NCI-H2171 (cell line): Measurements from ENCODE around the gene ECT2L.
A peak's percentile ranks its signal among the peaks of the same experiment; 100 is the strongest.

Experiments
- DNase-seq: peaks from one replicate; lab custom pipeline; 2025; lab: John Stamatoyannopoulos, UW

ECT2L gene

DNA sequence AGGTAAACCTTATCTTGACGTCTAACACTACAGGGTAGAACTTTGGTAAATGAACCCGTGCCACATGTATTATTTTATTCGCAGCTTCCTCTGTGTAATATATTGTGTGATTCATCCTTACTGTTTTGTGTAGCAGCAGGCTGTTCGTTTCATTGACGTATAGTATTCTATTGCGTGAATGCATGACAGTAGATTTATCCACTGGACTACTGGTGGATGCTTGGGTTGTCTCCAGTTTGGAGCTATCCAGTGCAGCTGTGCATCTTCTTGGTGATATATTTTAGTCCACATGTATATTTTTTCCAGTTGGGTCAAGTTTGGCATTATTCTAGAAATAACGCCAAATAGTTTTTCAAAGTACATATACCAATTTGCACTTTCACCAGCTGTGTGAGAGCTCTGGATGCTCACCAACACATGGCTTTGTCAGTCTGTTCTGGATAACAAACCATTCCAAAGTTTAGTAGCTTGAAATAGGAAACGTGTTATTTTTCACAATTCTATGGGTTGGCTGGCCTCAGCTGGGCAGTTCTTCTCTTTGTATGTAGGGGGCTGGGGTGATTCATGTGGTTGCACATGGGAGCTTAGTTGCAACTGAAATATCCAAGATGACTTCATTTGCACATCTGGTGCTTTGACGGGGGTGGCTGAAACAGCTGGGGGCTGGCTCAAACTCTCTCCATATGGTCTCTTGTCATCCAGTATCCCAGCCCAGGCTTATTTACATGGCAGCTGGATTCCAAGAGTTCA, 9.3 kb downstream of the ECT2L start:
- DNase-seq, result peak; percentile 14

DNA sequence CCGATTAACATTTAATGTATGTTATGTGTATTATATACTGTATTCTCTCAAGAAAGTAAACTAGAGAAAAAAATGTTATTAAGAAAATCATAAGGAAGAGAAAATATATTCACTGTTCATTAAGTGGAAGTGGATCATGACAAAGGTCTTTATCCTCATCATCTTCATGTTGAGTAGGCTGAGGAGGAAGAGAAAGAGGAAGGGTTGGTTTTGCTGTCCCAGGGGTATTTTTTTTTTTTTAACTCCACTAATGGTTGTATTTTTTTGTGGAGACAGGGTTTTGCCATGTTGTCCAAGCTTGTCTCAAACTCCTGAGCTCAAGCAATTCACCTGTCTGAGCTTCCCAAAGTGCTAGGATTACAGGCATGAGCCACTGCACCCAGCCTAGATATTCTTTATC, 11.0 kb downstream of the ECT2L start:
- no peak for DNase-seq

- no peak for DNase-seq
These were observed 13.8 kb downstream of the ECT2L start for GRCh38 chr6:138809677-138810076.

GRCh38 chr6:138811866-138812265, 16.0 kb downstream of the ECT2L start:
- no peak for DNase-seq

DNA sequence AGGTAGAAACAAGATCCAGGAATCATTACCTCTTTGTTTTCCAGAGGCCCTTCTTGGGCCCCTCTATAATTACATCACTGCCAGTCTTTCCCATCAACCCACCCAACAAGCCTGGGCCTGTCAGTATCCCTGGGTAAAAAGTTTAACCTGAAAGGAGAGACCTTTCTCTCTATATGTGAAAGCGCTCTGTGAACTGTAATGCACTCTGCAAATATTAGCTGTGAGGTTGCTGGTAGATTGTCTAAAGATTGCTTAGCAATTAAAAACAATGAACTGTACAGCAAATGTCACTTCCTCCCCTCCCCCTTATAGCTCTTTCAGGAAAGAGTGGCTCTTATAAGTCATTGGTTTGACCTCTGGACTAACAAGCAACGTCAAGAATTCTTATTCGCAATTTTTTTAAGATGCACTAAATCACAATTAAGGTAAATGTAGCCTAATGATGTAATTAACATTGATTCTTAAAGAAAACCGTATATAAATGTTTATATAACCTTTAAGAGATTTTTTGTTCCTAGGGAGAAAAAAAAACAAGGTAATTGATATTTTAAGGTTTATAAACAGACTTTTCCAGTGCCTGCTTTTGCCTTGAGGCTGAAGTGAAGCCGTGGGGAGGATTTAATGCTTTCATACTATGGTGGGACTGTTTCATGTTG, 18.4 kb downstream of the ECT2L start:
- DNase-seq, result peak; percentile 78

GRCh38 chr6:138815221-138815620, 19.3 kb downstream of the ECT2L start:
- no peak for DNase-seq

DNA sequence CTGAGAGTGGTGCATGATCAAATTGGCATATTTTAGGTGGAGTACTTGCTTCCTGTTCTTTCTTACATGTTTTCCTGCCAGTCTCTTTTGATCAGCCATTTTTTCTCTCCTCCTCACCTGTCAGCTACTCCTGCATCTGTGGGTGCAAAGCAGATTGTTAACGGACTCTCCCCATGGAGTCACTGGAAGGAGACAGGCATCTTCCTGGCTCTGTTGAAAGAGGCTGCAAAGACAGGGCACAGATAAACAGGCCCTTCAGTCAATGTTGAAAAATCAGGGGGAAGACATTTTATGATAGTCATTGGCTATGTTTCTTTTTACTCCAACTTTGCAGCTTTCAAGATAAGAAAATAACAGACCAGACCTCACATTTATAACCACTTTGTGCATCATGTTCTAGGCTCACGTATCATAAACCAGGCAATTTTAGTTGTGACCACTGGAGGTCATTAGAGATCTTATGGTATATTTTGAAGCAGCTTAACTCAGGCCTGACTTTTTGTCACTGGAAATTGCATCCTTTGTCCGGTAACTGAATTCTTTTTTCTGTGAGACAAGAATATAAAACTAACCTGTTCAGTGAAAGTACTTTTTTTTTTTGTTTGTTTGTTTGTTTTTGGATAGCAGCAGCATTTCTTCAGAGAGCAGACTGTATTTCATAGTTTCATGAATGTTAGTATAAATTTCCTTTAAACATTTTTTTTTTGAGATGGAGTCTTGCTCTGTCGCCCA, 20.1 kb downstream of the ECT2L start:
- DNase-seq, result peak; percentile 34

DNA sequence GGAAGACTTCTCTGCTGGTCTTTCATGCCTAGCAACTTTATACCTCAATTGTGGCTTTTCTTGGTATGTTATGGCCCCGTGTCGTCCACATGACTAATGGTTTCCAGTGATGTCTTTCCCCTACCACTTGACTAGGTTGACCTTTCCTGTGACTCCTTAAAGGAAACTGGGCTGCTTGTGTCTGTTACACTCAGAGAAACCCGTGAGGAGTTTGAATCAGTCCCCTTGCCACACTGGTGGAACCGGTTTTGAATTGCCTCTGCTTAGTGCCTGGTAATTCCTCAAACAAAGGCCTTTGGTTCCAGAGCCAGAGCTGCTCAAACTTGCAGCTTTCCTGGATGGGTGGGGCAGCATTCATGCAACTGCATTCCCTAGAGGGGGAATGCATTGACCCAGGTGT, 21.9 kb downstream of the ECT2L start:
- DNase-seq, result no peak

GRCh38 chr6:138818496-138819194, 22.8 kb downstream of the ECT2L start:
- DNase-seq, result no peak

DNA sequence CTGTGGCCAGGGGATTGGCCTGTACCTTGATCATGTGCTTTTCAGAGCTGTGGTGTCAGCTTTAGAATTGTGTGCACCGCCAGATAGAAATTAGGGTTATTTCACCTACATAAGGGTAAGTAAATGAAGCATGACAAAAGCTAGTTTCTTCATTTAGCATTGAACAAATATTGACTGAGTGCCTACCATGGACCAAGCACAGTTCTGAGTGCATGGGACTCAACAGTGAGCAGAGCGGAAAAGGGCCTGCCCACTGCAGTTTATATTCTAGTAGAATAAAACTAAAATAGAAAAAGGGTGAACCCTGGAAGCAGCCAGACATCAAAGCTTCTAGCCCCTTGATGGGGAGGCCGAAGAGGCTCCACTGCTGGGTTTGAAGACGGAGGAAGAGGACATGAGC, 25.6 kb downstream of the ECT2L start:
- no peak for DNase-seq

- no peak for DNase-seq
These were observed 28.7 kb downstream of the ECT2L start for GRCh38 chr6:138824482-138825144.

DNA sequence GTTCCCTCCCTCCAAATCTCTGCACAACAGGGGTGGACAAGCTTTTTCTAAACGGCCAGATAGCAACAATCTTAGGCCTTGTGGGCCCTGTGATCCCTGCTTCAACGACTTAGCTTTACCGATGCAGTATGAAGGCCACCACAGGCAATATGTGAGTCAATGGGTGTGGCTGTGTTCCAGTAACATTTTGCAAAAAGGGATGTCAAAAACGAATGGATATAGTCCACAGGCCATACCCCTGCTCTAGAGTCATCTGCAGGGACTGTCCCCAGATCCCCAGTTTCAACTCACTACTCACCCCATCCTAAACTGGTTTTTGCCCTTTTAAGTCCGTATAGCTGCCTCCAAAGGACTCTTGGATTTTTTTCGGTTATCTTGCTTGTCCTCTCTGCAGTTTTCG, 34.4 kb downstream of the ECT2L start:
- no peak for DNase-seq

- DNase-seq, result no peak
These were observed 36.3 kb downstream of the ECT2L start for GRCh38 chr6:138832182-138832581.

- peak; percentile 89 for DNase-seq
These were observed 38.1 kb downstream of the ECT2L start for GRCh38 chr6:138833816-138834539.

GRCh38 chr6:138837246-138837645, 41.4 kb downstream of the ECT2L start:
- no peak for DNase-seq

- DNase-seq, result peak; percentile 71
These were observed 48.3 kb downstream of the ECT2L start for GRCh38 chr6:138844192-138844591.

DNA sequence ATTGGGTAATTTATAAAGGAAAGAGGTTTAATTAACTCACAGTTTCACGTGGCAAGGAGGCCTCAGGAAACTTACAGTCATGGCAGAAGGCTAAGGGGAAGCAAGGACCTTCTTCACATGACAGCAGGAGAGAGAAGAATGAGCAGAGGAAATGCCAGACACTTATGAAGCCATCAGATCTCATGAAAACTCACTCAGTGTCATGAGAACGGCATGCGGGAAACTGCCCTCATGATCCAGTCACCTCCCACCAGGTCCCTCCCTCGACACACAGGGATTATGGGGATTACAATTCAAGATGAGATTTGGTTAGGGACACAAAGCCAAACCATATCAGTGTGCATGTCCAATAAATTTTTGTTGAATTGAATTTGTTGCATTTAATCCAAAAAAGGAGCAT, 52.0 kb downstream of the ECT2L start:
- no peak for DNase-seq

GRCh38 chr6:138848461-138848860, 52.6 kb downstream of the ECT2L start:
- no peak for DNase-seq

- DNase-seq, result no peak
These were observed 53.9 kb downstream of the ECT2L start for GRCh38 chr6:138849791-138850190.

GRCh38 chr6:138856654-138857053, 60.8 kb downstream of the ECT2L start:
- DNase-seq, result no peak

GRCh38 chr6:138857775-138858174, 61.9 kb downstream of the ECT2L start:
- DNase-seq, result no peak
